IPS-18c (cell line): ENCODE data around the gene RCAN1.
"Not testable (repeated sequence)": the region's sequence is repeated elsewhere in the genome, so short reads cannot be mapped to it uniquely, and the experiment has no call there.

ENCODE experiments used
- H3K4me3 ChIP-seq: 2 replicates; pipeline ENCODE4 v1.7.0; 2013; ENCODE audit warnings: low read depth, mild to moderate bottlenecking, low read length, moderate library complexity; ENCODE audit not compliant: insufficient read depth
- H3K9me3 ChIP-seq: one replicate; pipeline ENCODE4 v1.6.1; 2013; ENCODE audit warnings: mild to moderate bottlenecking, low read length, moderate library complexity; ENCODE audit not compliant: control insufficient read depth, insufficient read depth

The RCAN1 gene

GRCh38 chr21:34590520-34590919 lies 24.4 kb downstream of the RCAN1 start:
- no peaks in the 10 kb centered on the region for H3K9me3 ChIP-seq
- no peak overlapping the region for H3K4me3 ChIP-seq

DNA sequence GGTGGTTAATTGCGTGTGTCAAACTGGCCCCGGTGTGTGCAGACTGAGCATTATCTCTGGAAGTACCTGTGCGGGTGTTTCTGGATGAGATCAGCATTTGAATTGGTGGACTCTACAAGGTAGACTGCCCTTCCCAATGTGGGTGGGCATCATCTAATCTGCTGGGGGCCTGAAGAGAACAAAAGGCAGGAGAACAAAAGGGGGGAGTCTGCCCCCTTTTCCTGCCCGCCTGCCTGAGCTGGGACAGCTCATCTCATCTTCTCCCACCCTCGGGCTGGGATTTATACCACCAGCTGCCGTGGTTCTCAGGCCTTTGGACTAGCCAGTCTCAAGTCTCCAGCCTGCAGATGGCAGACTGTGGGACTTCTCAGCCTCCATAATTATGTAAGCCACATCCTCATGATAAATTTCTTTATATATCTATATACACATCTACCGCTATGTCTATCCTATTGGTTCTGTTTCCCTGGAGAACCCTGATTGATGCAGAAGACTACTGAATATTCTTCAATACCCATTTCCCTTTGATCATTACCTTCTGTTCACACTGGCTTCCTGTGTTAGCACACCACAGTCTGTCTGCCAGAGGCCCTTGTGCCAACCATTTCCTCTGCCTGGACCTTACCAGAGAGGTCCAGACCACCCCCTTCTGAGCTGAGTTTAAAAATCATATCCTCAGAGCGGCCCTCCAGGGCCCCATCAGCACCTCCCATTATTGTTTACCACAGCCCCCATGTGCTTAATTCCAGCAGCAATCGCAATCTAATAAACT lies 25.2 kb downstream of the RCAN1 start:
- Histone ChIP-seq H3K9me3 (no peaks in the 10 kb centered on the region), H3K4me3 (no peak overlapping the region)

DNA sequence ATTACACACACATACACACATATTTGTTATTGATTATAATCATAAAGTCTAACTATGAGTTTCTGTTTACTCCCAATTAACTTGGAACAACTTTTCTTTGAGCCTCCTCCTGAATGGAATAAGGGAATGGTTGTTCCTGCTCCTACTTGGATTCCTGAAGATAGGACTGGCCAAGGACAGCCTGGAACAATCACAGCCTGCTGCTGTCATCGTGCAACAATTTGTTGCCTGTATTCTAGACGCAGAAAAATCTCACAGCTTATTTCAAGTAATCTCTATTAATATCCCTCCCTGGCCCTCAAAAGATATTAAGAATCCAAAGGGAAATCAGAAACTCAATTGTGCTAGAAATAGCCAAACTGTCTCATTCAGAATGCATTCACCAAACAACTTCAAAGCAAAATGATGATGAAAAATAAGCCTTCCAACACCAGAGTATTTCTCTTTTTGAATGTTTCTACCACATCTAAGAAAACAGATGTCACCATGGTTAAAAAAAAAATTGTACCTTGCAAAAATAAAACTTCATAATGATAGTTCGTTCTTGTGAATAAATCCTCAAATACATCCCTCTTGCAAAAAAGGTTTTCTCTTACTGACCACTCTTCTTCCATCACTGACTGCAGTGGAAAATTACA lies 30.9 kb downstream of the RCAN1 start:
- no peaks in the 10 kb centered on the region for H3K9me3 ChIP-seq
- H3K4me3 ChIP-seq: no peak overlapping the region

DNA sequence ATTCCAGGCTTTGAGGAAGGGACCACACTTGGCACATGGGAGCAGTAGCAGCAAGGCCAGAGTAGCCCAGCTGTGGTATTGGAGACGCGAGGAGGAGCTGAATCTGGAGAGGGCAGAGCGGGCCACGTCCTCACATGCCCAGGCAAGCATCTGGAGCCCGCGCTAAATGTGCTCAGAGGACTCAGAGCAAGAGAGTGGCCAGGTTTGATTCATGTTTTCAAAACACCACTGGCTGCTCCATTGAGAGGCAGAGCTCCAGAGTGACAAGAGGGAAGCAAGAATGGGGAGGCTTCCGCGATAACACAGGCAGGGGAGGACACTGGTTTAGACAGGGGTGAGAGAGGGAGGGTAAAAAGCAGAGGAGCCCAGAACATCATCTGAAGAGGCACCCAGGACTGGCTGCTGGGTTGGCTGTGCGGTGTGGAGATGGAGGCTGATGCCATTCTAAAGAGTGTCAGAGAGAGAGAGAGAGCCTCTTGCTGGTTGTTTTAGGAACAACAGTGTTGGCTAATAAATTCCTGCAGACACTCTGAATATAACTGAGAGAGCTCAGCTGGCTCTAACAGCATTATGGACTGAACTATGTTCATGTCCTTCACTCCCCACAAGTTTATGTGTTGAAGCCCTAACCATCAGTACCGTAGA lies 32.3 kb downstream of the RCAN1 start:
- no peak overlapping the region for H3K4me3 ChIP-seq
- H3K9me3 ChIP-seq: no peaks in the 10 kb centered on the region

- no peaks in the 10 kb centered on the region for H3K9me3 ChIP-seq
- no peak overlapping the region for H3K4me3 ChIP-seq
These were observed 34.7 kb downstream of the RCAN1 start for GRCh38 chr21:34580181-34580700.

DNA sequence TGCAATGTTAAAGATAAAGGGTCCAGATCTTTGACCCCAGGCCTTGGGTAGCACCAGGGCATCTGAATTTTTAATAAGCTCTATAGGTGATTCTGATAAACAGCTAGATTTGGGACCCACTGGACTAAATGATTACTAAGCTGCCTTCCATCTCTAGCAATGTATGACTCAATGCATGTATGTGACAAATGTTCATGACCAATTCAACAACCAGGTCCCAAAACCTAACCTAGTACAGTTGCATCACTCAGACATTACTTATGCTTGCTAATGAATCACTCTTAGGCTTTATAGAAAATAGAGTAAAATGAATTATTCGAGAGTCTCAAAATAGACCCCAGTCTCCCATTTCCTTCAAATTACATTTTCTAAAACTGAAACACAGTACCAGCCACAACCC lies 35.5 kb downstream of the RCAN1 start:
- H3K4me3 ChIP-seq: no peak overlapping the region
- no peaks in the 10 kb centered on the region for H3K9me3 ChIP-seq

GRCh38 chr21:34576041-34576511 lies 38.8 kb downstream of the RCAN1 start:
- no peaks in the 10 kb centered on the region for H3K9me3 ChIP-seq

GRCh38 chr21:34574601-34575529 lies 40.0 kb downstream of the RCAN1 start:
- no peak overlapping the region for H3K4me3 ChIP-seq
- H3K9me3 ChIP-seq: no peaks in the 10 kb centered on the region

More at GRCh38 chr21:34576041-34576511, 38.8 kb downstream of the RCAN1 start:
- H3K4me3 ChIP-seq: no peak overlapping the region

- H3K4me3 ChIP-seq: no peak overlapping the region
- H3K9me3 ChIP-seq: no peaks in the 10 kb centered on the region
These were observed 42.9 kb downstream of the RCAN1 start for GRCh38 chr21:34571994-34572393.

- no peaks in the 10 kb centered on the region for H3K9me3 ChIP-seq
These were observed 44.6 kb downstream of the RCAN1 start for GRCh38 chr21:34570313-34570712.

GRCh38 chr21:34569381-34569979 lies 45.4 kb downstream of the RCAN1 start:
- Histone ChIP-seq H3K4me3 (no peak overlapping the region), H3K9me3 (no peaks in the 10 kb centered on the region)

More at GRCh38 chr21:34570313-34570712, 44.6 kb downstream of the RCAN1 start:
- no peak overlapping the region for H3K4me3 ChIP-seq

DNA sequence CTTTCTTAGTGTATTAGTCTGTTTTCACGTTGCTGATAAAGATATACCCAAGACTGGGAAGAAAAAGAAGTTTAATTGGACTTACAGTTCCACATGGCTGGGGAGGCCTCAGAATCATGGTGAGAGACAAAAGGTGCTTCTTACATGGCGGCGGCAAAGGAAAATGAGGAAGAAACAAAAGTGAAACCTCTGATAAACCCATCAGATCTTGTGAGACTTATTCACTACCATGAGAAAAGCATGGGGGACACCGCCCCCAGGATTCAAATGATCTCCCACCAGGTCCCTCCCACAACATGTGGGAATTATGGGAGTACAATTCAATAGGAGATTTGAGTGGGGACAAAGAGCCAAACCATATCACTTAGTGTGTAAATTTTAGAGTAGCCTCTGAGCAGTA lies 46.1 kb downstream of the RCAN1 start:
- not testable (repeated sequence) for H3K9me3 ChIP-seq, H3K4me3 ChIP-seq

- Histone ChIP-seq H3K4me3 (no peak overlapping the region), H3K9me3 (no peaks in the 10 kb centered on the region)
These were observed 47.2 kb downstream of the RCAN1 start for GRCh38 chr21:34567604-34568155.

DNA sequence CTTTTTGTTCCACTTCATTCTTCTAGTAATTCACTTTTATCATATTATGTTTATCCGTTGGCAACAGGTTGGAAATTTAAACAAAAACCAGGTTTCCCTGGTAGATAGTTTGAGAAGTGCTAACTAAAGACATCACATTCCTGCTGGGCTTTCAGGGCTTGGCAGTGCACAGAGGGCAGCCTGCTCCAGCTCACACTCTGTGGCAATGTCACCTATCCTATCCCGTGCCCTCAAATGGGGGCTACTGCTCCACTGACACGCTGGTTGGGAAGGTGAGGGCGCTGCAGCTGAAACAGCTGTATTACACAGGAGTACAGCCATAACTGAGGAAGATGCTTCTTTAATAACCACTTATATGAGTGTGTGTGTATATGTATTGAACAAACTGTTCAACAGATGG lies 49.7 kb downstream of the RCAN1 start:
- no peak overlapping the region for H3K4me3 ChIP-seq
- no peaks in the 10 kb centered on the region for H3K9me3 ChIP-seq

DNA sequence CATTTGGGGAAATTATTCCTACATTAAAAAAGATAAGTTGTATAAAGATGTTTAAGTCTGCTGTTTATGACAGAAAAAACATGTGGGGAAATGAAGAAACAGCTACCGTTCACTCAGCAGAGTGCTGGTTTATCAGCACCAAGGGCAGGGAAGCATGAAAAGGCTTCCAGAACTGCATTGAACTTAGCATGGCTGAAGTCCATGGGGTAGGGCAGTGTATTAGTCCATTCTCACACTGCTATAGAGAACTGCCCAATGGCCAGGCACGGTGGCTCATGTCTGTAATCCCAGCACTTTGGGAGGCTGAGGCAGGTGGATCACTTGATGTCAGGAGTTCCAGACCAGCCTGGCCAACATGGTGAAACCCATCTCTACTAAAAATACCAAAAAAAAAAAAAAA lies 51.5 kb downstream of the RCAN1 start:
- H3K9me3 ChIP-seq, H3K4me3 ChIP-seq: not testable (repeated sequence)

DNA sequence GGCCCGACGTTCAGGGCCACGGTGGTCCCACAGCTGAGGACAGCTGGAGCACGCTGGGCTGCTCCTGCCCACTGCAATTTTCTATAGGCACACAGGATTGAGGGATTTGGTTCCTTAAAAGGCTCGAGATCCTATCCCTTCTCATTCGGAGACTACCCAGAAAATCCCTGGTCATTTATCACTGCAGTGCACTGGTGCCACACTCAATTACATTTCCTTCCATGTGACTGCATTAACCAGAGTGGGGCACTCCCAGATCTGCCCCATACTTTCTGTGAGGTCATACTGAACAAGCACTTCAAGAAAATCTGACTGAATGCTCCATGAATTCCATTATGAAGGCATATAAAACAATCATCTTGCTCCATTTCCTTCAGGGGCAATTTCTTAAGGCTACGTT lies 53.1 kb downstream of the RCAN1 start:
- no peaks in the 10 kb centered on the region for H3K9me3 ChIP-seq
- H3K4me3 ChIP-seq: no peak overlapping the region
